Activated naive CD4-positive, alpha-beta T cell treated with anti-CD3 and anti-CD28 coated beads for 36 hours (primary cell): ENCODE results near the gene WDR35. TPM values are rescaled to one million over a fixed set of nuclear protein-coding genes. Genes with fewer than 3 reads are reported as not detected.
A peak's percentile ranks its signal among the peaks of the same experiment; 100 is the strongest.

Experiments
- CTCF ChIA-PET: fragments of 350-600 bp; sonication (Branson Sonifier 250); formaldehyde crosslinking; loops from one replicate; lab custom pipeline; 2021; ENCODE audit warnings: antibody characterized with exemption; lab: Charles Lee
- DNase-seq: peaks from one replicate; pipeline ENCODE4 v3.0.0-alpha.2; 2020
- H3K27ac Mint-ChIP-seq: one replicate; pipeline ENCODE4 v1.8.0; 2021; ENCODE audit warnings: mild to moderate bottlenecking, mixed read lengths
- H3K27me3 Mint-ChIP-seq: one replicate; pipeline ENCODE4 v1.8.0; 2021; ENCODE audit warnings: low read depth, mixed read lengths
- H3K36me3 Mint-ChIP-seq: one replicate; pipeline ENCODE4 v1.8.0; 2021; ENCODE audit warnings: low read depth, mixed read lengths
- H3K4me1 Mint-ChIP-seq: one replicate; pipeline ENCODE4 v1.8.0; 2021; ENCODE audit warnings: low read depth, mixed read lengths
- H3K4me3 Mint-ChIP-seq: one replicate; pipeline ENCODE4 v1.8.0; 2021; ENCODE audit warnings: mild to moderate bottlenecking, moderate library complexity, mixed read lengths
- H3K9me3 Mint-ChIP-seq: one replicate; pipeline ENCODE4 v1.8.0; 2021; ENCODE audit warnings: mixed read lengths
- intact Hi-C: fragments of 100-400 bp; cut with micrococcal nuclease; formaldehyde crosslinking; loops from one replicate; pipeline ENCODE4 v1.15.1; 2023
- total RNA-seq, 2 experiments: library from RNA; stranded (reverse); gene quantifications; one replicate each; pipeline ENCODE4 v1.2.3, GENCODE V29; 2021

WDR35 gene
- total RNA-seq, 2 experiments from 2014 or later: 4.3 to 4.4 TPM

- H3K27me3 Mint-ChIP-seq: peaks cover 13% of the 10 kb centered on the region
- no peaks in the 10 kb centered on the region for H3K9me3 Mint-ChIP-seq
- no peaks in the 10 kb centered on the region for H3K36me3 Mint-ChIP-seq
- intact Hi-C loops: no loop called here
- H3K4me1 Mint-ChIP-seq: no peaks in the 10 kb centered on the region
- no peak for DNase-seq
- CTCF ChIA-PET: interaction anchor here (1.8 kb wide), 1 partner anchor 10 kb away, joined by 7 read pairs; no protein-coding TSS in a partner anchor
- H3K27ac Mint-ChIP-seq: no peak overlapping the region
- no peak overlapping the region for H3K4me3 Mint-ChIP-seq
Observed at GRCh38 chr2:20005891-20006470, 16.1 kb upstream of the WDR35 start.

DNA sequence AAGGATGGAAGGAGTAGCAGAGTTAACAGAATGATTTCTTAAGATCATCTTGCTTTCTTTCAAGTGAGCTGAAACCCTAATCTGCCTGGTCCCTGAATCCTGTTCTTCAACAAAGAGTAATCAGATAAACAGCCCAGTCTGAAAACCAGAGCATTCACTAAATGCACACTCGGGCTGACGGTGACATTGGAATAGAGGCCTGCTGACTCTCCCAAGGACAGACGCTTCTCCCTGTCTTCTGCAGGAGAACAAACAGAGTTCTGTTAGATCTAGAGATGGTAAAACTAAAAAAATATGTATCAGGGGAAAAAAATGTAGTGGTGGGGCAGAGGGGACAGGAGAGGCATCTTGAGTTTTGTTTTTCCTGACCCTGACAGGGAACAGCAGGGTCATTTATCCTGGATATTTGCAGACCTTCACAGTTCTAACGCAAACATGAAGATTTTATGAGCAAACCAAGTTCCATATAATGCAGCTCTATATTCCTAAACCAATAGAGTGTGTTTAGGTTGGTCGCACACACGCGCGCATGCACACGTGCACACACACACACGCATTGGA is 15.2 kb upstream of the WDR35 start:
- CTCF ChIA-PET: interaction anchor here (1.8 kb wide), 1 partner anchor 10 kb away, joined by 7 read pairs; no protein-coding TSS in a partner anchor
- no peak overlapping the region for H3K27ac Mint-ChIP-seq
- no peak overlapping the region for H3K4me3 Mint-ChIP-seq
- no peaks in the 10 kb centered on the region for H3K4me1 Mint-ChIP-seq
- H3K36me3 Mint-ChIP-seq: no peaks in the 10 kb centered on the region
- H3K9me3 Mint-ChIP-seq: no peaks in the 10 kb centered on the region
- intact Hi-C loops: no loop called here
- no peak for DNase-seq
- H3K27me3 Mint-ChIP-seq: peaks cover 12% of the 10 kb centered on the region

- peaks cover 12% of the 10 kb centered on the region for H3K27me3 Mint-ChIP-seq
- no peaks in the 10 kb centered on the region for H3K4me1 Mint-ChIP-seq
- H3K9me3 Mint-ChIP-seq: no peaks in the 10 kb centered on the region
- no peak overlapping the region for H3K4me3 Mint-ChIP-seq
- DNase-seq: no peak
- no peaks in the 10 kb centered on the region for H3K36me3 Mint-ChIP-seq
- CTCF ChIA-PET: no interaction called here
- no peak overlapping the region for H3K27ac Mint-ChIP-seq
- intact Hi-C loops: no loop called here
Observed at GRCh38 chr2:20001361-20001863, 11.5 kb upstream of the WDR35 start.

DNA sequence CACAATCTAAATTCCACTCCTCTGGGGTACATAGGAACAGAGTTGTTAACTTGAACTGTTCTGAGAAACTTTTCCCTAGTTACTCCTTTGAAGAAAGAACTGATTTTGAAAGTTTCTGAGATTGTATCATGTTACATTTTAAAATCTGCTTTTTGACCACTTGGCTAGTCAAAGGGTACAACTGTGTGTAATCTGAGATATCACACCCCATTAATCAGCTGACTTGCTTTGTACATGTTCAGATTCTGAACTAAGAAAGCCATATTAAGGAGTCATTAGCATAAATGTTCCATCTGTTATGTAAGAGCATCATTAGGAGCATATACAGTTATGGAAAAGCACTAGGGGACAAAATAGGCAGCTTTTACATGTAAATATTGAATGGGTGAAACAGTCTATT is 3.8 kb upstream of the WDR35 start:
- Mint-ChIP-seq H3K4me1 (peaks cover 18% of the 10 kb centered on the region), H3K27ac (no peak overlapping the region), H3K9me3 (no peaks in the 10 kb centered on the region), H3K27me3 (peaks cover 16% of the 10 kb centered on the region), H3K4me3 (no peak overlapping the region), H3K36me3 (no peaks in the 10 kb centered on the region)
- no peak for DNase-seq
- intact Hi-C loops: loop anchor here (5.0 kb wide), 1 partner anchor 824 kb away; no protein-coding TSS in a partner anchor
- CTCF ChIA-PET: interaction anchor here (1.7 kb wide), 1 partner anchor 21 kb away, joined by 5 read pairs; no protein-coding TSS in a partner anchor

GRCh38 chr2:19991895-19992294 is 2.0 kb upstream of the WDR35 start:
- no peak for DNase-seq
- H3K9me3 Mint-ChIP-seq: no peaks in the 10 kb centered on the region
- no peak overlapping the region for H3K4me3 Mint-ChIP-seq
- H3K4me1 Mint-ChIP-seq: peaks cover 28% of the 10 kb centered on the region
- no peak overlapping the region for H3K27ac Mint-ChIP-seq
- peaks cover 3% of the 10 kb centered on the region for H3K36me3 Mint-ChIP-seq
- intact Hi-C loops: loop anchor here (2.0 to 5.0 kb wide), 2 partner anchors 359 to 825 kb away; partner anchors contain the start of gene PUM2
- peaks cover 16% of the 10 kb centered on the region for H3K27me3 Mint-ChIP-seq
- CTCF ChIA-PET: interaction anchor here (1.3 kb wide), 1 partner anchor 23 kb away, joined by 5 read pairs; no protein-coding TSS in a partner anchor

GRCh38 chr2:19990416-19990728 is 467 bp upstream of the WDR35 start:
- DNase-seq: no peak
- Mint-ChIP-seq H3K4me1 (peaks cover 28% of the 10 kb centered on the region), H3K9me3 (no peaks in the 10 kb centered on the region), H3K27me3 (peaks cover 13% of the 10 kb centered on the region), H3K4me3 (peak overlapping the region; percentile 87), H3K27ac (peak overlapping the region; percentile 54), H3K36me3 (peaks cover 12% of the 10 kb centered on the region)
- intact Hi-C loops: loop anchor here (1.0 to 5.0 kb wide), 5 partner anchors 61 to 1430 kb away; partner anchors contain the start of genes LAPTM4A, PUM2, RDH14 and TTC32
- CTCF ChIA-PET: interaction anchor here (2.2 kb wide), 1 partner anchor 25 kb away, joined by 10 read pairs; no protein-coding TSS in a partner anchor

DNA sequence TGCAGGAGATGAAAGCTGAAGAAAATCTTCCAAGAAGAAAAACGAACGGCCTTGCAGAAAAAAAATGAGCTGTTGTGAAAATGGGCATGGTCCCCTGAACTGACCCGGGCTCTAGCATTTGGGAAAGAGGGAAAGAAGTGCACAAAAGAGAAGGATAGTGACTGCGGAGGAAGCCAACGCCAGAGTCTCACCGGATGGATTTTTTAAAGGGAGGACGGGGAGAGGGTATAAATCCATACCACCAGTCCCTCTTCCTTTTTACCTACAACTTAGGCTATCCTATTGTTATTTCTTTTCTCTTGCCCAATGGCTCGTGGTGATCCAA is 601 bp downstream of the WDR35 start:
- H3K27me3 Mint-ChIP-seq: peaks cover 13% of the 10 kb centered on the region
- intact Hi-C loops: no loop called here

GRCh38 chr2:19988600-19988999 is 1.3 kb downstream of the WDR35 start:
- Mint-ChIP-seq H3K4me3 (peak overlapping the region; percentile 87), H3K27ac (no peak overlapping the region), H3K27me3 (peaks cover 12% of the 10 kb centered on the region), H3K9me3 (no peaks in the 10 kb centered on the region), H3K4me1 (peaks cover 28% of the 10 kb centered on the region), H3K36me3 (peaks cover 13% of the 10 kb centered on the region)
- no peak for DNase-seq
- CTCF ChIA-PET: interaction anchor here (0.6 to 2.2 kb wide), 2 partner anchors 27 to 205 kb away, joined by 4 to 10 read pairs; no protein-coding TSS in a partner anchor
- intact Hi-C loops: no loop called here

More for the DNA sequence above, 601 bp downstream of the WDR35 start:
- peaks cover 13% of the 10 kb centered on the region for H3K36me3 Mint-ChIP-seq
- no peak for DNase-seq
- CTCF ChIA-PET: interaction anchor here (0.6 to 2.2 kb wide), 3 partner anchors 26 to 435 kb away, joined by 4 to 10 read pairs (median 4); no protein-coding TSS in a partner anchor
- peaks cover 28% of the 10 kb centered on the region for H3K4me1 Mint-ChIP-seq
- peak overlapping the region; percentile 87 for H3K4me3 Mint-ChIP-seq
- H3K9me3 Mint-ChIP-seq: no peaks in the 10 kb centered on the region
- peak overlapping the region; percentile 54 for H3K27ac Mint-ChIP-seq

GRCh38 chr2:19987936-19988335 is 2.0 kb downstream of the WDR35 start:
- Mint-ChIP-seq H3K4me1 (peaks cover 28% of the 10 kb centered on the region), H3K27ac (no peak overlapping the region), H3K9me3 (no peaks in the 10 kb centered on the region), H3K36me3 (peaks cover 13% of the 10 kb centered on the region), H3K4me3 (no peak overlapping the region), H3K27me3 (peaks cover 7% of the 10 kb centered on the region)
- DNase-seq: no peak
- CTCF ChIA-PET: interaction anchor here (0.6 kb wide), 1 partner anchor 121 kb away, joined by 3 read pairs; no protein-coding TSS in a partner anchor
- intact Hi-C loops: no loop called here

DNA sequence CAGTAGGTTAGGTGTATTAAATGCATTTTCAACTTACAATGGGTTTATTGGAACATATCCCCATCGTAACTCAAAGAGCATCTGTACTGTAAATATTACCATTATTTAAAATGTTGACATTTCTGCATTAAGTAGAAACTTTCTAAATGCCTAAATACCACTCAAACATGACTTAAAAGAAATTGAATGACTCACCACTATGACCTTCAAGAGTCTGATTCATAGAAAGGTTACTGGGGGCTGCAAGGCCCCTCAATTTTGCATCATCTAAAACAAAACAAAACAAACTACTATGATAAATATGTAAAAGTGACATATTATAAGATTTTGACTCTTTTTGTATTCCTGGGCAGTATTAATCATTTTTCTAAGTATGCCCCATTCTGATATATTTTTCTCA is 7.6 kb downstream of the WDR35 start:
- no peak overlapping the region for H3K4me3 Mint-ChIP-seq
- H3K4me1 Mint-ChIP-seq: peaks cover 2% of the 10 kb centered on the region
- intact Hi-C loops: no loop called here
- H3K27me3 Mint-ChIP-seq: no peaks in the 10 kb centered on the region
- H3K9me3 Mint-ChIP-seq: no peaks in the 10 kb centered on the region
- peaks cover 27% of the 10 kb centered on the region for H3K36me3 Mint-ChIP-seq
- H3K27ac Mint-ChIP-seq: no peak overlapping the region
- CTCF ChIA-PET: no interaction called here
- no peak for DNase-seq

DNA sequence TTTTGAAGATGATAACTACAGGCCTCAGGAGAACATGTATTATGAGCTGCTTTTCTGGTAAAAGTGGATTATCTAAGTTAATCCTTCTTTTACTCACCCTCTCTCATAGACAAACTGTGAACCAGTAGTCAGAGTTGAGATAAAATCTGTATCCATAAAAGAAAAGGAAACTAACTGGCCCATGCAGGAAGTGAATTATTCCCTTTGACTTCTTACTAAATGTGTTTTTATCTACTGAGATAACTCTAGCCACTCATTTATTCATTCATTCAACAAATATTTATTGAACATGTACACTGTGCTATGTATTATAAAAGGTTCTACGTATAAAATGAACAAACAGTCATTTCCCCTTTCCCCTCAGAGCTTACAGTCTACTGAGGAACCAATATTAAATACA is 10.0 kb downstream of the WDR35 start:
- H3K4me1 Mint-ChIP-seq: no peaks in the 10 kb centered on the region
- no peak for DNase-seq
- no peaks in the 10 kb centered on the region for H3K27me3 Mint-ChIP-seq

DNA sequence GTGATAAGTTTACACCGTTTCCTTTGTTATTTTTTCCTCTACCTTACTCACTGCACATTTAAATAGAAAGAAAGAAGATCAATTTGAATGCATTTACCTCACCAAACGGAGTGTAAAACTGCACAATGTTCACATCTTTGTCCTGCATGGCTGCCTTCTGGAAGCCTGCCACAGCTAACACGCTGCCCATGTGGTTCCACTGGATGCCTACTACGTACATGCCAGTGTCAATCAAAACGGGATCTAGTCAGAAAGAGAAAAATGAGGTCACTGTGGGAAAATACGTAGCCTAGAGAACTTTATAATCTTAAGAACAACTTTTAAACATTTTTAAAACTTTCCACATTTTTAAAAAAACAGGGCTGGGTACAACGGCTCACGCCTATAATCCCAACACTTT is 16.4 kb downstream of the WDR35 start:
- H3K4me1 Mint-ChIP-seq: peaks cover 3% of the 10 kb centered on the region
- no peaks in the 10 kb centered on the region for H3K9me3 Mint-ChIP-seq
- intact Hi-C loops: no loop called here
- H3K27me3 Mint-ChIP-seq: no peaks in the 10 kb centered on the region
- H3K4me3 Mint-ChIP-seq: no peak overlapping the region
- CTCF ChIA-PET: no interaction called here
- peaks cover 15% of the 10 kb centered on the region for H3K36me3 Mint-ChIP-seq
- no peak overlapping the region for H3K27ac Mint-ChIP-seq
- DNase-seq: no peak

More for the DNA sequence above, 10.0 kb downstream of the WDR35 start:
- CTCF ChIA-PET: interaction anchor here (0.7 to 1.0 kb wide), 2 partner anchors 36 to 48 kb away, joined by 3 to 5 read pairs; no protein-coding TSS in a partner anchor
- Mint-ChIP-seq H3K27ac (no peak overlapping the region), H3K36me3 (peaks cover 16% of the 10 kb centered on the region), H3K9me3 (no peaks in the 10 kb centered on the region), H3K4me3 (no peak overlapping the region)
- intact Hi-C loops: no loop called here
